Glutamatergic neuron (in vitro differentiated cells): Measurements from ENCODE around the gene TMEM128. TPM values are rescaled to one million over a fixed set of nuclear protein-coding genes. Genes with fewer than 3 reads are reported as not detected.

Experiments used
- DNase-seq: peaks from one replicate; pipeline ENCODE4 v3.0.0; 2022
- H3K27ac Mint-ChIP-seq: one replicate; pipeline ENCODE4 v1.8.0; 2020; ENCODE audit warnings: mild to moderate bottlenecking, mixed read lengths, inconsistent platforms; ENCODE audit not compliant: unreplicated experiment
- H3K27me3 Mint-ChIP-seq: one replicate; pipeline ENCODE4 v1.8.0; 2020; ENCODE audit warnings: mild to moderate bottlenecking, moderate library complexity, mixed read lengths, inconsistent platforms; ENCODE audit not compliant: unreplicated experiment
- H3K36me3 Mint-ChIP-seq: one replicate; pipeline ENCODE4 v1.8.0; 2020; ENCODE audit warnings: mild to moderate bottlenecking, mixed read lengths, inconsistent platforms; ENCODE audit not compliant: unreplicated experiment
- H3K4me1 Mint-ChIP-seq: one replicate; pipeline ENCODE4 v1.8.0; 2020; ENCODE audit warnings: mild to moderate bottlenecking, low read depth, mixed read lengths, inconsistent platforms; ENCODE audit not compliant: unreplicated experiment
- H3K4me3 Mint-ChIP-seq: one replicate; pipeline ENCODE4 v1.8.0; 2020; ENCODE audit warnings: mild to moderate bottlenecking, mixed read lengths, inconsistent platforms; ENCODE audit not compliant: unreplicated experiment
- H3K9me3 Mint-ChIP-seq: one replicate; pipeline ENCODE4 v1.8.0; 2020; ENCODE audit warnings: mild to moderate bottlenecking, moderate library complexity, mixed read lengths, inconsistent platforms; ENCODE audit not compliant: unreplicated experiment
- total RNA-seq: library from RNA; stranded (reverse); fragmentation: NEBNext Ultra II Directional; extraction: Animal tissue kit (Norgen Biotek cat#: 25700); gene quantifications from one replicate; pipeline ENCODE4 v1.2.1, GENCODE V29; 2021; ENCODE audit not compliant: unreplicated experiment
- TF ChIP-seq, protein P1 (sequence below): fragments of 200-600 bp; sonication (generic); IDR thresholded peaks from one replicate; pipeline ENCODE4 v1.5.0; 2021; ENCODE audit not compliant: partially characterized antibody, unreplicated experiment

Gene TMEM128
- total RNA-seq, 1 donor from 2014 or later: 19.3 TPM

DNA sequence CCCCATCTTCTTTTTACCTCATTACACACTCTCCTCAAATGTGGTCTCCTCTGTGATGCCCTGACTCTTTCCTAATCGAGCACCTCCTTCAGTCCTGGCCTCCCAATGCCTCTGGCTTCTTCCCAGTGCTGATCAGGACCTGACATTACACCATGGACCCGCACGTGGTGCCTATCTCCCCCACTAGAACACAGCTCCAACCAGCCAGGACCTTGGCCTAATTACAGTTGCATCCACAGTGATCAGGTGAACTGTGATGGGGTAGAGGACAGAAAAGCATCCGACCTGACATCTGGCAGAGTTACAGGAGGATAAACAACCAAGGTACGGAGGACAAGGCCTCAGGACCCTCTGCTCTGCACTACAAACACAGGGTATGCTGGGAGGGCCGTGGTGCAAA is 29.5 kb upstream of the TMEM128 start:
- no peak for DNase-seq
- Mint-ChIP-seq H3K27me3 (no peaks in the 10 kb centered on the region), H3K4me1 (no peaks in the 10 kb centered on the region), H3K36me3 (peaks cover 5% of the 10 kb centered on the region), H3K9me3 (no peaks in the 10 kb centered on the region), H3K4me3 (no peak overlapping the region), H3K27ac (no peak overlapping the region)
- TF ChIP-seq, protein P1, sequence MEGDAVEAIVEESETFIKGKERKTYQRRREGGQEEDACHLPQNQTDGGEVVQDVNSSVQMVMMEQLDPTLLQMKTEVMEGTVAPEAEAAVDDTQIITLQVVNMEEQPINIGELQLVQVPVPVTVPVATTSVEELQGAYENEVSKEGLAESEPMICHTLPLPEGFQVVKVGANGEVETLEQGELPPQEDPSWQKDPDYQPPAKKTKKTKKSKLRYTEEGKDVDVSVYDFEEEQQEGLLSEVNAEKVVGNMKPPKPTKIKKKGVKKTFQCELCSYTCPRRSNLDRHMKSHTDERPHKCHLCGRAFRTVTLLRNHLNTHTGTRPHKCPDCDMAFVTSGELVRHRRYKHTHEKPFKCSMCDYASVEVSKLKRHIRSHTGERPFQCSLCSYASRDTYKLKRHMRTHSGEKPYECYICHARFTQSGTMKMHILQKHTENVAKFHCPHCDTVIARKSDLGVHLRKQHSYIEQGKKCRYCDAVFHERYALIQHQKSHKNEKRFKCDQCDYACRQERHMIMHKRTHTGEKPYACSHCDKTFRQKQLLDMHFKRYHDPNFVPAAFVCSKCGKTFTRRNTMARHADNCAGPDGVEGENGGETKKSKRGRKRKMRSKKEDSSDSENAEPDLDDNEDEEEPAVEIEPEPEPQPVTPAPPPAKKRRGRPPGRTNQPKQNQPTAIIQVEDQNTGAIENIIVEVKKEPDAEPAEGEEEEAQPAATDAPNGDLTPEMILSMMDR: no peak

GRCh38 chr4:4274226-4274625 is 26.2 kb upstream of the TMEM128 start:
- Mint-ChIP-seq H3K36me3 (peaks cover 5% of the 10 kb centered on the region), H3K4me3 (no peak overlapping the region), H3K27ac (no peak overlapping the region), H3K4me1 (no peaks in the 10 kb centered on the region), H3K27me3 (no peaks in the 10 kb centered on the region), H3K9me3 (no peaks in the 10 kb centered on the region)
- TF ChIP-seq, protein P1: no peak
- DNase-seq: no peak

DNA sequence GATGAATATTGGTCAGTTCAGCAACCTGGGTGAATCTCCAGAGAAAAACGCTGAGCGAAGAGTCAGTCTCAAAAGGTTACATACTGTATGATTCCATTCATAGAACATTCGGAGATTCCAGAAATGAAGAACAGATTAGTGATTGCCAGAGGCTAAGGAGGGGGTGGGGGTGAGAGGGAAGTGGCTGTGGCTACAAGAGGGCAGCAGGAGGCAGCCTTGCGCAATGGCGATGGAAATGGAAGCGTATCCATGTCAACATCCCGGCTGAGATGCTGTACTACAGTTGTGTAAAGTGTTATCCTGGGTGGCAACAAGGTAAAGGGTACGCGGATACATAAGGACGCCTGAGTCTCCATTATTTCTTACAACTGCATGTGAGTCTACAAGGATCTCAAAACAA is 23.9 kb upstream of the TMEM128 start:
- Mint-ChIP-seq H3K36me3 (peaks cover 5% of the 10 kb centered on the region), H3K4me1 (no peaks in the 10 kb centered on the region), H3K27me3 (no peaks in the 10 kb centered on the region), H3K4me3 (no peak overlapping the region), H3K9me3 (no peaks in the 10 kb centered on the region), H3K27ac (no peak overlapping the region)
- TF ChIP-seq, protein P1: no peak
- no peak for DNase-seq

DNA sequence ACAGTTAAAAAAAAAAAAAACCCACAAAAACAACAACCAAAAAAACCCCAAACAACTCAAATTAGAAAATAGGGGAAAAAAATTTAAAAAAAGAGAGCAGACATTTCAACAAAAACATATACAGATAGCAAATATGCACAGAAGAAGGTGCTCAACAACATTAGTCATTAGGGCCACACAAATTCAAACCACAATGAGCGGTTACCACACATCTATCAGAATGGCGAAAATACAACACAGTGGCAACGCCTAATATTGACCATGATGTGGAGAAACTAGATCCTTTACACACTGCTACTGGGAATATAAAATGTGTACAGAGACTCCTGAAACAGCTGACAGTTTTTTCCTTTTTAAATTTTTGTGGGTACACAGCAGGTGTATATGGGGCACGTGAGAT is 22.5 kb upstream of the TMEM128 start:
- Mint-ChIP-seq H3K4me1 (no peaks in the 10 kb centered on the region), H3K27ac (no peak overlapping the region), H3K27me3 (peaks cover 3% of the 10 kb centered on the region), H3K9me3 (no peaks in the 10 kb centered on the region), H3K4me3 (no peak overlapping the region), H3K36me3 (peaks cover 9% of the 10 kb centered on the region)
- DNase-seq: no peak
- TF ChIP-seq, protein P1: no peak

DNA sequence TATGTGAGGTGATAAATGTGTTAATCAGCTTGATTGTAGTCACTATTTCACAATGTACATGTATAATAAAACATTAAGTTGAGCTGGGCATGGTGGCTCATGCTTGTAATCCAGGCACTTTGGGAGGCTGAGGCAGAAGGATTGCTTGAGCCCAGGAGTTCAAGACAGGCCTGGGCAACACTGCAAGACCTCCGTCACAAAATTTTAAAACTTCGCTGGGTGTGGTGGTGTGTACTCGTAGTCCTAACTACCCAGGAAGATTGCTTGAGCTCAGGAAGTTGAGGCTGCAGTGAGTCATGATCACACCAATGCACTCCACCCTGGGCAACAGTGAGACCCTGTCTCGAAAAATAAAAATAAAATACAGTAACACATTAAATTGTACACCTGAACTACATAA is 21.8 kb upstream of the TMEM128 start:
- H3K27ac Mint-ChIP-seq: no peak overlapping the region

More for the DNA sequence above, 21.8 kb upstream of the TMEM128 start:
- peaks cover 10% of the 10 kb centered on the region for H3K36me3 Mint-ChIP-seq
- no peaks in the 10 kb centered on the region for H3K4me1 Mint-ChIP-seq
- DNase-seq: no peak
- TF ChIP-seq, protein P1: no peak
- no peak overlapping the region for H3K4me3 Mint-ChIP-seq
- peaks cover 3% of the 10 kb centered on the region for H3K27me3 Mint-ChIP-seq
- H3K9me3 Mint-ChIP-seq: no peaks in the 10 kb centered on the region
